IPS-11a (cell line): ENCODE measurements around the gene NDUFA5.
"Not testable (repeated sequence)": the region's sequence is repeated elsewhere in the genome, so short reads cannot be mapped to it uniquely, and the experiment has no call there.

Source experiments
- H3K4me3 ChIP-seq: one replicate; pipeline ENCODE4 v1.5.1; 2013; ENCODE audit warnings: low read depth, low read length, control low read depth

Gene NDUFA5

GRCh38 chr7:123558289-123558874, 764 bp upstream of the NDUFA5 start:
- H3K4me3 ChIP-seq, result peak overlapping the region; percentile 99

DNA sequence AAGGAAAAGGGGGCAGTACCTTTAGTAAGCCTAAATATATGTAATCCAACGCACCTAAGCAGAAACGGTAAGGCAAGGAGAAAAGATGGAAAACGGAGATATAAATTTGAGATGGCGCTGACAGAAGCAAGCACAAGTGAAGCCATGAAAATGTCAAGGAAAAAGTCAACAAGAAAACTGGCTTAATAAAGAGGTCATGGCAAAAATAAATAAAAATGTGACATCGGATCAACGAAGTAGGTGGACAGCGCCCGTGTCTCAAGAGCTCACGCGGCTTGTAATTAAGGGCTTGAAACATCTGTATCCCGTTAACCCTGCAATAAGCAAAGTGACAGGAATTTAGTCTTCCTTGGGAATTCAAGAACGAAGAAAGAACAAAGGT, 611 bp downstream of the NDUFA5 start:
- peak overlapping the region; percentile 99 for H3K4me3 ChIP-seq

DNA sequence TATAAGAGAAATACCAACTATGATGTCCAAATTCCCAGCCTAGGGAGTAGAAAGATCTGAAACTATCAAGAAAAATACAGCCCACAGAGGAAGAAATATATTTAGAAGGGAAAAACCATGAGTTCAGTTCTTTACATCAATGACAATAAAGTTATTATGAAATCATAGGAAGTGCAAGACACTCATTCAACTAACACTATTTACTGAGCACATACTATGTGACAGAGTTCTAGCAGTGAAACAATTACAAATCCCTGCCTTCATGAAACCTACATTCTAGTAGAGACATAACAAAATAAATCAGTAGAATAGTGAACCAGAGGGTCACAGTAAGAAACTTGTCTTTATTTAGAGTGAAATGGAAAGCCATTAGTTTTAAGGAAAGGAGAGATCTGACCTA, 2.1 kb downstream of the NDUFA5 start:
- H3K4me3 ChIP-seq, result no peak overlapping the region

DNA sequence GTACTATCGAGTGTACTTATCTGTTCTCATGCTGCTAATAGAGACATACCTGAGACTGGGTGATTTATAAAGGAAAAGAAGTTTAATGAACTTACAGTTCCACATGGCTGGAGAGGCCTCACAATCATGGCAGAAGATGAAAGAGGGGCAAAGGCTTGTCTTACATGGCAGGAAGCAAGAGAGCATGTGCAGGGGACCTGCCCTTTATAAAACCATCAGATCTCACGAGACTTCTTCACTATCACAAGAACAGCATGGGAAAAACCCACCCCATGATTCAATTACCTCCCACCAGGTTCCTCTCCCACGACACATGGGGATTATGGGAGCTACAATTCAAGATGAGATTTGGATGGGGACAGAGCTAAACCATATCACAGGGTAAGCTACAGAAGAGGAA, 4.5 kb downstream of the NDUFA5 start:
- no peak overlapping the region for H3K4me3 ChIP-seq

DNA sequence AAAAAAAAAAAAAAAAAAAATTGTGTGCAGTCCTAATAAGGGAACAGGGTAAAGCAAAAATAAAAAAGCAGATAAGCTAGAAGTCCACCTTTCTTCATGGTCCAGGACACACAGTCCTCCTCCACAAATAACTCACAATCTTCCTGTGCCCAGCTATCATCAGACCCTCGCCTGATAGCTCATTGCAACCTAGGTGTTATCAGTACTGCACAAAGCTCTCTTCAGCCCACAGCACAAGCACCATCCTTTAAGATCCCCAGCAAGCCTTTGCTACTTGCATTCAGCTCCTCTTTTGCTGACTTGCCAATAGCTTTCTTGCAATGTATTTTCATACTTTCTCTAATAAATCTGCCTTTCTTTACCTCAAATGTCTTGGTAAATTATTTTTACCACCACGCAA, 5.0 kb downstream of the NDUFA5 start:
- no peak overlapping the region for H3K4me3 ChIP-seq

DNA sequence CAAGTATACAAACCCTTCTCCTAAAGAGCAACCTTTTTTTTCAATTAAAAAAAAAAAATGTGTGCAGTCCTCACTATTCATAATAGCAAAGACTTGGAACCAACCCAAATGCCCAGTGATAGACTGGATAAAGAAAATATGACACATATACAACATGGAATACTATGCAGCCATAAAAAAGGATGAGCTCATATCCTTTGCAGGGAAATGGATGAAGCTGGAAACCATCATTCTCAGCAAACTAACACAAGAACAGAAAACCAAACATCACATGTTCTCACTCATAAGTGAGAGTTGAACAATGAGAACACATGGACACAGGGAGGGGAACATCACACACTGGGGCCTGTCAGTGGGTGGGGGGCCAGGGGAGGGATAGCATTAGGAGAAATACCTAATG, 5.5 kb downstream of the NDUFA5 start:
- H3K4me3 ChIP-seq, result not testable (repeated sequence)

GRCh38 chr7:123548406-123548805, 9.2 kb downstream of the NDUFA5 start:
- no peak overlapping the region for H3K4me3 ChIP-seq

DNA sequence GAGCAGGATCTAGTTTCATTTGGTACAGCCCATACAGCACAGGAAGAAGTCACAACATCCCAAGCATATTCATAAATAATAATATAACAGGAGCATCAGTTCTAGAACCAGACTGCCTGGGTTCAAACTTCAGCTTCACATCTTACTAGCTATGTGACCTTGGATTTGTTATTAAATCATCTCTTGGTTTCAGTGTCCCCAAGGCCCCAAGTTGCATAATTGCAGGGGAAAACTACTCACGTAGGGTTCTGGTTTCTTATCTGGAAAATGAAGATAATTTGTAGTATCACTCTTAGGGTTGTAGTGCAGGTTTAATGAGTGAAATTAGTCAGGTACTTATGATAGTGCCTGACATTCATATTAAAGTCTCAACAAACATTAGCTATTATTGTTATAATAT, 17.7 kb downstream of the NDUFA5 start:
- no peak overlapping the region for H3K4me3 ChIP-seq

DNA sequence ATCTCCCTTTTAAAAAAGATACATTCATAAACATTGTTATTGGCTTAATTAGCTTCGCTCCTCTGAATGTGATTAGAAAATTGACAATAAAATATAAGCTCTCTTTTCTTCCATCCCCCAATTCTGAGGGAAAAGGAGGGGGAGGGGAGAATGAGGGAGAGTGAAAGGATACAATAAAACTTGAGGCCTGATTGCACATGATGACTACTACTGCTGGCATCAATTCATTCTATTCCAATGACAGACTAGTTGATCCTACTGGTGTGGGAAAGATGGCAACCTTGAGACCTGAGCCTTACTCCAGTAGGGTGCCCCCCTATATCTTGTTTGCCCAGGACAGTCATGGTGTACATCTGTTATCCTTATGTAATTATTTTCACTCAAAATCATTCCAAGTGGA, 18.7 kb downstream of the NDUFA5 start:
- H3K4me3 ChIP-seq, result no peak overlapping the region

DNA sequence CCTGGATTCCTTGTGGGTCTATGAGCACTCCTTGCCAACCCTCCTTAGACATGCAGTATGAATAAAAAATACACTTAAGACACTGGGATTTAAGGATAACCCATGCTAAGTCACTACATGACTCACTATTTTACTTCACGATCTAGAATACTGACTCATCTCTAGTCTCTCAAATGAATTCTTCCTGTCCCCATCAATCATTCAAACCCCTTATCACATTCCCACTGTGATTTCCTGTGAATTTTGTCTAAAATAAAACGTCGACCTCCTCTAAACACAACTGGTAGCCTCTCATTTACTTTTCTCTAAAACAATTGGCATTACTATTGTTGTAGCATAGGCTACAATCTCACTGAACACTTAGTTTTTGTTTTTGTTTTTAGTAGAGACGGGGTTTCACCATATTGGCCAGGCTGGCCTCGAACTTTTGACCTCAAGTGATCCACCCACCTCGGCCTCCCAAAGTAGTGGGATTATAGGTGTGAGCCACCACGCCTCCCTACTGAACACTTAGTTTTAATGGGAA, 19.4 kb downstream of the NDUFA5 start:
- no peak overlapping the region for H3K4me3 ChIP-seq

- H3K4me3 ChIP-seq, result no peak overlapping the region
Measured at GRCh38 chr7:123537026-123537642, 20.5 kb downstream of the NDUFA5 start.

GRCh38 chr7:123535517-123535916, 22.1 kb downstream of the NDUFA5 start:
- no peak overlapping the region for H3K4me3 ChIP-seq

DNA sequence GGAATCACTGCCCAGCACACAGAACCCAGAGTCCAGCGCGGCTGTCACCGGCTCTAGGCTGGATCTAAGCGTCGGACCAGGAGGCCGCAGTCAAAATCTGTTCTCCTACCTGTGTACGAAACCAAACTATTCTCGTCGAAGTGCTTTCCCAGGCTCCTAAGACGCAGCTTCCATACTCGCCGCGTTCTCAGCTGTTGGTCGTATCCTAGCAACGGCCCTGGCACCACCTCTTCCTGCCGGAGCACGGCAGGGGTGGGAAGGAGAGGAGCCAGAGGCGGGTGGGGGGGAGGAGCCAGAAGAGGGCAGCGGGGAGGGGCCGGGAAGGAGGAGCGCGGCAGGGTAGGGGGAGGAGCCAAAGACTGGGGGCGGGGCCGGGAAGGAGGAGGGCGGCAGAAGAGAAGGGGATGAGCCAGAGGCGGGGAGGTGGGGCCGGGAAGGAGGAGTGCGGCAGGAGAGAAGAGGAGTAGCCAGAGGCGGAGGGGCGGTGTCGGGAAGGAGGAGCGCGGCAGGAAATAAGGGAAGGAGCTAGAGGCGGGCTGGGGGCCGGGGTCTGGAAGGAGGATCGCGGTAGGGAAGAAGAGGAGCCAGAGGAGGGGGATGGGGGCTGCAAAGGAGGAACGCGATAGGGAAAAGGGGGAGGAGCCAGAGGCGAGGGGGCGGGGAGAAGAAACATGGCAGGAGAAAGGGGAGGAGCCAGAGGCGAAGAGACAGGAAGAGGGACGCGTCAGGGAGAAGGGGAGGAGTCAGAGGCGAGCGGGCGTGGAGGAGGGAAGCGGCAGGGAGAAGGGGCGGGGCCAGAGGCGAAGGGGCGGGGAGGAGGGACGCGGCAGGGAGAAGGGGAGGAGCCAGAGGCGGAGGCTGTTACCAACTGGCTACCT, 23.0 kb downstream of the NDUFA5 start, which contains the start of gene IQUB:
Gene IQUB, minus strand, starts transcription at position 213 of the 878 bp plus-strand sequence. CDS start 22,255 bp downstream, outside the sequence.
- H3K4me3 ChIP-seq, result peak within 1 kb of the TSS; percentile 59

DNA sequence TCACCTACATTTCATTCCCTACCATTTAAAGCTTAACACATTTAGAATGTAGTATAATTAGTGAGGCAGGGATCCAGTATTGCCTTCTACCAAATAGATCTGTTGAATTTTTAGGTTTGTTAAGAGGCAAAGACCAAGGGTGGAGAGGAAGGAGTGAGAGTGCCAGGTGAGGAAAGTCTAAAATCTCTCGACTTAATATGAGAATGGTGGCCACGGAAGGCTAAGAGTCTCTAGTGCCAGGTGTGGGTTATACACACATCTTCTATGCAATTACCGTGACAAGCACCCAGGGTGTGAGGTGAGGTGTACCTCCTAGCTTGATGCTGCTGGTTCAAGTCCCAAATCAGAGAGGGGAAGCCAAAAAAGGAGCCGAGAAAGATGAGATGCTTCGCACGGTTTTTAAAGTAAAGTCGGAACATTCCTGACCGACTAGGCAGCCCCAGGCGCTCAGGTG, 23.7 kb downstream of the NDUFA5 start:
- H3K4me3 ChIP-seq, result peak overlapping the region; percentile 59

GRCh38 chr7:123533553-123533917, 24.1 kb downstream of the NDUFA5 start:
- H3K4me3 ChIP-seq, result no peak overlapping the region

- peak overlapping the region; percentile 14 for H3K4me3 ChIP-seq
Measured at GRCh38 chr7:123532788-123533552, 24.6 kb downstream of the NDUFA5 start.

GRCh38 chr7:123532343-123532742, 25.3 kb downstream of the NDUFA5 start:
- H3K4me3 ChIP-seq, result peak overlapping the region; percentile 24

- not testable (repeated sequence) for H3K4me3 ChIP-seq
Measured at GRCh38 chr7:123530035-123530591, 27.5 kb downstream of the NDUFA5 start.

DNA sequence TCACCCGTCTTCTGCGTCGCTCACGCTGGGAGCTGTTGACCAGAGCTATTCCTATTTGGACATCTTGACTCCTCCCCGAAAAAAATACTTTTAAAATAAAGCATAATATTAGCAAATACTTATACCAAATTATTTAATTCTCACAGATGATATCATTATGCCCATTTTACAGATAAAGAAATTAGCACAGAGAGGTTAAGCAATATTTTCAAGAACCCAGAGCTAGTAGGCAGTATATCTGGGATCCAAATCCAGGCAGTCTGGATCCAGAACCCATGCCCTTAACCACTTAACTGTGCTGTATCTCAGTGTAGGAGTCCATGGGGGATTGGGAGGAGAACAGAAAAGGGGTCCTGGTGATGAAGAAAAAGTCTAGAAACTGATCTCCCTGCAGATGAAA, 29.4 kb downstream of the NDUFA5 start:
- no peak overlapping the region for H3K4me3 ChIP-seq

- H3K4me3 ChIP-seq, result peak overlapping the region; percentile 13
Measured at GRCh38 chr7:123527712-123528225, 29.8 kb downstream of the NDUFA5 start.
